Measurements from ENCODE around the gene FKRP. TPM values are rescaled to one million over a fixed set of nuclear protein-coding genes. Genes with fewer than 3 reads are reported as not detected.

The FKRP gene
- total RNA-seq, 1 donor from 2014 or later = 25.2 TPM

DNA sequence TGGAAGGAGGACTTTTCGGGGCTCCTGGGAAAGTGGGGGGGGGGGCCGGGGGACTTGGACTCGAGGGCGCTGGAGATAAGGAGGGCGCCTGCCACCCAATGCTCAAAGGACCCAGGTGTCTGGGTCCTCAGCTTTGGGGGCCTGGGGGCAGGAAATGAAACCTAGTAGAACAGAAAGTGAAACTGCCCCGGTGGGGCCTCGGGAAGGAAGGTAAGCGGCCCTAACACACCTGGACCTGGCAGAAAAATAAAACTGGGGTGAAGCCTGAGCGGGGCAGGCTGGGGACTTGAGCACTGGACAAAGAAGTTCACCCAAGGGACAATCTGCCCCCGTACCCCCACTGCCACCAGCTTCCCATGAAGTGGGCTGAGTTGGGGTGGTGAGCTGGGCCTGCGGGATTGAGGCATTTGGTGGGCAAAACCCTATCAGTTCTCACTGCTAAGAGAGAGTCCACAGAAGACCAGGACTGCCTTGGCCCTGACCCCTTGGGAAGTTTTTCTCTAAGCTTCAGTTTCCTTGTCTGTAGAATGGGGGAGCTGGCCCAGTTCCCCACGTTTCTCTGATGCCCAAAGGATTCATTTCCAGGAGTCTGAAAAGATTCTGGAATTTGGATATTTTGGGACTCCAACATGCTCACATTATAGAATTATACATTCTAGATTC is 31.3 kb upstream of the FKRP start:
- no peaks in the 10 kb centered on the region for H3K9me3 Mint-ChIP-seq (ENCODE audit: low read depth)
- no peak for DNase-seq (ENCODE audit: low spot score)
- H3K36me3 Mint-ChIP-seq (ENCODE audit: low read depth) = no peaks in the 10 kb centered on the region
- TF ChIP-seq, protein P1, sequence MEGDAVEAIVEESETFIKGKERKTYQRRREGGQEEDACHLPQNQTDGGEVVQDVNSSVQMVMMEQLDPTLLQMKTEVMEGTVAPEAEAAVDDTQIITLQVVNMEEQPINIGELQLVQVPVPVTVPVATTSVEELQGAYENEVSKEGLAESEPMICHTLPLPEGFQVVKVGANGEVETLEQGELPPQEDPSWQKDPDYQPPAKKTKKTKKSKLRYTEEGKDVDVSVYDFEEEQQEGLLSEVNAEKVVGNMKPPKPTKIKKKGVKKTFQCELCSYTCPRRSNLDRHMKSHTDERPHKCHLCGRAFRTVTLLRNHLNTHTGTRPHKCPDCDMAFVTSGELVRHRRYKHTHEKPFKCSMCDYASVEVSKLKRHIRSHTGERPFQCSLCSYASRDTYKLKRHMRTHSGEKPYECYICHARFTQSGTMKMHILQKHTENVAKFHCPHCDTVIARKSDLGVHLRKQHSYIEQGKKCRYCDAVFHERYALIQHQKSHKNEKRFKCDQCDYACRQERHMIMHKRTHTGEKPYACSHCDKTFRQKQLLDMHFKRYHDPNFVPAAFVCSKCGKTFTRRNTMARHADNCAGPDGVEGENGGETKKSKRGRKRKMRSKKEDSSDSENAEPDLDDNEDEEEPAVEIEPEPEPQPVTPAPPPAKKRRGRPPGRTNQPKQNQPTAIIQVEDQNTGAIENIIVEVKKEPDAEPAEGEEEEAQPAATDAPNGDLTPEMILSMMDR (IDR thresholded peaks at IDR 0.05) = no peak
- no peaks in the 10 kb centered on the region for H3K27me3 Mint-ChIP-seq (ENCODE audit: low read depth)
- H3K4me3 Mint-ChIP-seq (ENCODE audit: unreplicated experiment) = peak overlapping the region; percentile 94
- peak overlapping the region; percentile 84 for H3K27ac Mint-ChIP-seq (ENCODE audit: unreplicated experiment)
- peaks cover 33% of the 10 kb centered on the region for H3K4me1 Mint-ChIP-seq (ENCODE audit: low read depth)

GRCh38 chr19:46715620-46715974 is 30.3 kb upstream of the FKRP start:
- TF ChIP-seq, protein P1 (IDR thresholded peaks at IDR 0.05) = no peak
- Mint-ChIP-seq H3K9me3 (ENCODE audit: low read depth) (no peaks in the 10 kb centered on the region), H3K27ac (ENCODE audit: unreplicated experiment) (peak overlapping the region; percentile 70), H3K4me3 (ENCODE audit: unreplicated experiment) (peak overlapping the region; percentile 94), H3K4me1 (ENCODE audit: low read depth) (peaks cover 33% of the 10 kb centered on the region), H3K27me3 (ENCODE audit: low read depth) (no peaks in the 10 kb centered on the region), H3K36me3 (ENCODE audit: low read depth) (no peaks in the 10 kb centered on the region)
- DNase-seq (ENCODE audit: low spot score) = no peak

DNA sequence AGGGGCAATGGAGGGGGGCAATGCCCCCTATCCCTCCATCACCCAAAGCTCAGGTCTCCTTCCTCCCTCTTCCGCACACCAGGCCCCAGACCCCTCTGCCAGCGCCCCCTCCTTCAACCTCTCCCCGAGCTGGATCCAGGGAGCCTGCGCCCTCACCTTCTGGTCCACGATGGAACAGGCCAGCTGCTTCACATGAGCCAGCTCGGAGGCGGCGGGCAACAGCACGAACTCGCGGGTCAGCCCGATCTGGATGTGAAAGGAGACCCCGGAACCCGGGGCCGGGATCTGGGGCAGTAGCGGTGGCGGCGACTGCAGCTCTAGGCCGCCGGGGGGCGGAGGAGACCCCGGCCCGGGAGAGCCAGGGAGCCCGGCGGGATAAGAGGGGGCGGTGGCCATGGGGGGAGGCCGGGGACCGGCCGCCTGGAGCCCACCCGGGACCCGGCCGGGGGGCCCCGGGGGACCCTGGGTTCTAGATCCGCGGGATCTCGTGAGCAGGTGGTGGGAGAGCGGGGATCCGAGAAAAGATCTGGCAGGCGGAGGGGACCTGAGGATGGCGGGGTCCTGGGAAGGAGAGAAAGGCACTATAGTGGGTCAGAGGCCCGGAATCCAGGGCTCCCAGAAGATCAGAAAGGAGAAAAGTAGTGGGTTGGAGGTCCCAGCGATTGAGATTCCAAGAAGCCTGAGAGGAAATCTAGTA is 29.7 kb upstream of the FKRP start:
- peak overlapping the region; percentile 87 for H3K27ac Mint-ChIP-seq (ENCODE audit: unreplicated experiment)
- H3K4me1 Mint-ChIP-seq (ENCODE audit: low read depth) = peaks cover 33% of the 10 kb centered on the region
- TF ChIP-seq, protein P1 (IDR thresholded peaks at IDR 0.05) = peak; percentile 43
- no peaks in the 10 kb centered on the region for H3K36me3 Mint-ChIP-seq (ENCODE audit: low read depth)
- H3K9me3 Mint-ChIP-seq (ENCODE audit: low read depth) = no peaks in the 10 kb centered on the region
- no peak for DNase-seq (ENCODE audit: low spot score)
- H3K27me3 Mint-ChIP-seq (ENCODE audit: low read depth) = no peaks in the 10 kb centered on the region
- peak overlapping the region; percentile 94 for H3K4me3 Mint-ChIP-seq (ENCODE audit: unreplicated experiment)

DNA sequence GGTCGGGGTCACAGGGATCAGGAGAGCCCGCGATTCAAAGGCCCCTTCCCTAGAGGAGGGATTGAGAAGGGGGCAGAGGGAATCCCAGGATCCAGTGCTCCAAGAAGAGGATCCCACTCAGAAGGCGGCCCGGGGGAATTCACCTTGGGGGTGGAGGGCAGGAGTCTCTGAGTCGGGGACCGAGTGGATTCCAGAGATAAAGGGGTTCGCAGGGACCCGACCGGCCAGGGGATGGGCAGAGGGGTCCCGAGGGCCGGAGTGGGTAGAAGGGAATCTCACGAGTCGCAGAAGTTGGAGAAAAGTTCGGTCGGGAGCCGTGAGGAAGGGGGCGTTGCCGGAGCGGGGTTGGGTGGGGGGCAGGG is 29.2 kb upstream of the FKRP start:
- H3K36me3 Mint-ChIP-seq (ENCODE audit: low read depth) = peaks cover 3% of the 10 kb centered on the region

DNA sequence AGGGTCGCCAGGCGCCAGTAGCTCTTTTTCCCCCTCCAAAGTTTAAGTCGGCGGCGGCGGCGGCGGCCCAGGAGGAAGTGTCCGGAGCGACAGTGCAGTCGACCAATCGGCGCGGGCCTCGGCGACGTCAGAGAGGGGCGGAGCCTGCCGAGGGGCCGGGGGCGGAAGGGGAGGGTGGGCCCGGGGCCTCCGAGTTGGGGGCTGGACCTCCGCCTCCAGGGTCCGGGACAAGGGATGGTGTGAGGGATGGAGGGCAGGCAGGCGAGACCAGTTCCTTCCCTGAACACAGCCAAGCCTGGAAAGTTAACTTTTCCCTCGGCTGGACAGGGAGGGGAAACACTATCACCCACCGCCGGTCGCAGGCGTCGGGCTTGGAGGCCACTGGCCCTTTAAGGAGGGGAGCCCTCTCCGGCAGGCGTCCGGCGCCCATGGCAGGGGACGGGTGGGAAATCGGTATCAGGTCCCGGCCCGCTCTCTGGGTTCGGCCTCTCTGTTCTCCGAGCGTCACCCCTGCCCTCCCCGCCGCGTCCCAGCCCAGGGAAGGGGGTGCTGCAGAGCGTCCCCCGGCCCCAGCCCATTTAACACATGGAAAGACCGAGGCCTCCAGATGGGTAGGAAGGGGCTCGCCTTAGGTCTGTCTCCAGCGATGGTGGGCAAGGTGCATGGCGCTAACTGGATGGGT is 28.7 kb upstream of the FKRP start, which contains the start of gene PRKD2:
Gene PRKD2 (minus strand): TSS at position 81 of the 682 bp plus-strand sequence. CDS start 744 bp downstream, outside the sequence.
- H3K4me1 Mint-ChIP-seq (ENCODE audit: low read depth) = peaks cover 33% of the 10 kb centered on the region
- H3K27ac Mint-ChIP-seq (ENCODE audit: unreplicated experiment) = peak within 1 kb of the TSS; percentile 87
- no peaks in the 10 kb centered on the region for H3K9me3 Mint-ChIP-seq (ENCODE audit: low read depth)
- no peak for DNase-seq (ENCODE audit: low spot score)
- no peaks in the 10 kb centered on the region for H3K27me3 Mint-ChIP-seq (ENCODE audit: low read depth)
- TF ChIP-seq, protein P1 (IDR thresholded peaks at IDR 0.05) = no peak
- H3K36me3 Mint-ChIP-seq (ENCODE audit: low read depth) = peaks cover 7% of the 10 kb centered on the region
- H3K4me3 Mint-ChIP-seq (ENCODE audit: unreplicated experiment) = peak within 1 kb of the TSS; percentile 94

More for the DNA sequence above, 29.2 kb upstream of the FKRP start:
- Mint-ChIP-seq H3K9me3 (ENCODE audit: low read depth) (no peaks in the 10 kb centered on the region), H3K4me3 (ENCODE audit: unreplicated experiment) (peak overlapping the region; percentile 94), H3K27ac (ENCODE audit: unreplicated experiment) (peak overlapping the region; percentile 87), H3K27me3 (ENCODE audit: low read depth) (no peaks in the 10 kb centered on the region), H3K4me1 (ENCODE audit: low read depth) (peaks cover 33% of the 10 kb centered on the region)
- DNase-seq (ENCODE audit: low spot score) = no peak
- TF ChIP-seq, protein P1 (IDR thresholded peaks at IDR 0.05) = no peak

Data from chondrocyte (in vitro differentiated cells).